ENCODE data around the gene COPS4.
"Not testable (repeated sequence)": the region's sequence is repeated elsewhere in the genome, so short reads cannot be mapped to it uniquely, and the experiment has no call there.

DNA sequence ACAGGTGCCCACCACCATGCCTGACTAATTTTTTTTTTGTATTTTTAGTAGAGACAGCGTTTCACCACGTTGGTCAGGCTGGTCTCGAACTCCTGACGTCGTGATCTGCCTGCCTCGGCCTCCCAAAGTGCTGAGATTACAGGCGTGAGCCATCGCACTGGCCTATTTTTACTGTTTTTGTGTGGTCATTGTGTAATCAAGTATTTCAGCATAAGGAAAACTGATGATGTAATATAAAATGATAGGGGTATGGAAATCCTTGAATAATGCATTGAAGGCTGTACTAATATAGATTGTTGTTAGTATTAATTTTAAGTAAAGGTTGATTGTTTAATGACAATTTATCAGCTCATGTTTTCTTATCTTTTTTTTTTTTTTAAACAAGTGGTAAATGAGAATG lies 13.8 kb downstream of the COPS4 start:
- TF ChIP-seq, protein P1, sequence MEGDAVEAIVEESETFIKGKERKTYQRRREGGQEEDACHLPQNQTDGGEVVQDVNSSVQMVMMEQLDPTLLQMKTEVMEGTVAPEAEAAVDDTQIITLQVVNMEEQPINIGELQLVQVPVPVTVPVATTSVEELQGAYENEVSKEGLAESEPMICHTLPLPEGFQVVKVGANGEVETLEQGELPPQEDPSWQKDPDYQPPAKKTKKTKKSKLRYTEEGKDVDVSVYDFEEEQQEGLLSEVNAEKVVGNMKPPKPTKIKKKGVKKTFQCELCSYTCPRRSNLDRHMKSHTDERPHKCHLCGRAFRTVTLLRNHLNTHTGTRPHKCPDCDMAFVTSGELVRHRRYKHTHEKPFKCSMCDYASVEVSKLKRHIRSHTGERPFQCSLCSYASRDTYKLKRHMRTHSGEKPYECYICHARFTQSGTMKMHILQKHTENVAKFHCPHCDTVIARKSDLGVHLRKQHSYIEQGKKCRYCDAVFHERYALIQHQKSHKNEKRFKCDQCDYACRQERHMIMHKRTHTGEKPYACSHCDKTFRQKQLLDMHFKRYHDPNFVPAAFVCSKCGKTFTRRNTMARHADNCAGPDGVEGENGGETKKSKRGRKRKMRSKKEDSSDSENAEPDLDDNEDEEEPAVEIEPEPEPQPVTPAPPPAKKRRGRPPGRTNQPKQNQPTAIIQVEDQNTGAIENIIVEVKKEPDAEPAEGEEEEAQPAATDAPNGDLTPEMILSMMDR (conservative IDR thresholded peaks at IDR 0.05), result not testable (repeated sequence)
- not testable (repeated sequence) for TF ChIP-seq ZFX (IDR thresholded peaks at IDR 0.05)

Measured in C4-2B (cell line).